ENCODE results near the gene UBTF. TPM values are rescaled to one million over a fixed set of nuclear protein-coding genes. Genes with fewer than 3 reads are reported as not detected.
A peak's percentile ranks its signal among the peaks of the same experiment; 100 is the strongest.

UBTF gene
- total and polyA plus RNA-seq, 9 of the 15 experiments (the other 6 are each of a cell fraction or from before 2014, with no cell fraction given) = 1.2 to 113 (median 83.6) TPM

GRCh38 chr17:44235583-44235936, 16.1 kb upstream of the UBTF start:
- H3K9me1 ChIP-seq (ENCODE audit: control insufficient read depth, insufficient read depth, low read length) = no peaks in the 10 kb centered on the region
- H3K36me3 ChIP-seq (ENCODE audit: control insufficient read depth, insufficient read depth, low read length) = no peaks in the 10 kb centered on the region
- no peak overlapping the region for H3K27ac ChIP-seq (ENCODE audit: extremely low read depth, low read depth, low read length)
- POLR2A ChIA-PET = interaction anchor here (0.6 kb wide), 1 partner anchor 85 kb away, joined by 3 read pairs; no protein-coding TSS in a partner anchor
- no peaks in the 10 kb centered on the region for H3K79me2 ChIP-seq (ENCODE audit: control insufficient read depth, insufficient read depth, low read length)
- 12% methylated on average over 5 of the region's 5 CpGs for WGBS (ENCODE audit: insufficient coverage, low coverage, missing lambda C conversion rate)
- no peak for FAIRE-seq
- in situ Hi-C loops (cut with MboI) (no loop called here), intact Hi-C loops (cut with micrococcal nuclease) (no loop called here)
- no peak for TF ChIP-seq PHF21A (IDR thresholded peaks at IDR 0.05; ENCODE audit: borderline replicate concordance, low read depth)
- no peak for TF ChIP-seq NFIX (CRISPR knock-in tag; IDR thresholded peaks at IDR 0.05; ENCODE audit: low read depth)
- TF ChIP-seq HDAC2 (IDR thresholded peaks at IDR 0.05) = no peak
- no peak for TF ChIP-seq CBFA2T3 (IDR thresholded peaks at IDR 0.05)
- no peak for TF ChIP-seq ZFP30 (CRISPR knock-in tag; IDR thresholded peaks at IDR 0.05; ENCODE audit: borderline replicate concordance)
- TF ChIP-seq, protein P1, sequence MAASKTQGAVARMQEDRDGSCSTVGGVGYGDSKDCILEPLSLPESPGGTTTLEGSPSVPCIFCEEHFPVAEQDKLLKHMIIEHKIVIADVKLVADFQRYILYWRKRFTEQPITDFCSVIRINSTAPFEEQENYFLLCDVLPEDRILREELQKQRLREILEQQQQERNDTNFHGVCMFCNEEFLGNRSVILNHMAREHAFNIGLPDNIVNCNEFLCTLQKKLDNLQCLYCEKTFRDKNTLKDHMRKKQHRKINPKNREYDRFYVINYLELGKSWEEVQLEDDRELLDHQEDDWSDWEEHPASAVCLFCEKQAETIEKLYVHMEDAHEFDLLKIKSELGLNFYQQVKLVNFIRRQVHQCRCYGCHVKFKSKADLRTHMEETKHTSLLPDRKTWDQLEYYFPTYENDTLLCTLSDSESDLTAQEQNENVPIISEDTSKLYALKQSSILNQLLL (CRISPR knock-in tag; IDR thresholded peaks at IDR 0.05; ENCODE audit: borderline replicate concordance) = no peak
- TF ChIP-seq NONO (IDR thresholded peaks at IDR 0.05; ENCODE audit: low read depth in 2 of 2, low read length in 1 of 2) = no peak
- no peak for TF ChIP-seq SP1 (CRISPR knock-in tag; IDR thresholded peaks at IDR 0.05)
- no peak for TF ChIP-seq XRCC5 (IDR thresholded peaks at IDR 0.05; ENCODE audit: low read depth, low read length)
- no peak for TF ChIP-seq TRIM25 (IDR thresholded peaks at IDR 0.05; ENCODE audit: borderline replicate concordance)
- TF ChIP-seq, protein P2, sequence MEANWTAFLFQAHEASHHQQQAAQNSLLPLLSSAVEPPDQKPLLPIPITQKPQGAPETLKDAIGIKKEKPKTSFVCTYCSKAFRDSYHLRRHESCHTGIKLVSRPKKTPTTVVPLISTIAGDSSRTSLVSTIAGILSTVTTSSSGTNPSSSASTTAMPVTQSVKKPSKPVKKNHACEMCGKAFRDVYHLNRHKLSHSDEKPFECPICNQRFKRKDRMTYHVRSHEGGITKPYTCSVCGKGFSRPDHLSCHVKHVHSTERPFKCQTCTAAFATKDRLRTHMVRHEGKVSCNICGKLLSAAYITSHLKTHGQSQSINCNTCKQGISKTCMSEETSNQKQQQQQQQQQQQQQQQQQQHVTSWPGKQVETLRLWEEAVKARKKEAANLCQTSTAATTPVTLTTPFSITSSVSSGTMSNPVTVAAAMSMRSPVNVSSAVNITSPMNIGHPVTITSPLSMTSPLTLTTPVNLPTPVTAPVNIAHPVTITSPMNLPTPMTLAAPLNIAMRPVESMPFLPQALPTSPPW (CRISPR knock-in tag; IDR thresholded peaks at IDR 0.05) = no peak
- TF ChIP-seq GATA2 (CRISPR knock-in tag; IDR thresholded peaks at IDR 0.05) = no peak
- no peak for TF ChIP-seq ZNF644 (tag; IDR thresholded peaks at IDR 0.05; ENCODE audit: low read depth)
- TF ChIP-seq ZNF583 (CRISPR knock-in tag; IDR thresholded peaks at IDR 0.05) = no peak
- no peak for TF ChIP-seq BRD4 (IDR thresholded peaks at IDR 0.05)
- ATAC-seq = peak; percentile 64; the same call in 1 of the 3 replicates
- no peak overlapping the region for H3K4me3 ChIP-seq
- BruUV-seq (replicated peaks) = no TSS peak
- no peak overlapping the region for H2AFZ ChIP-seq (ENCODE audit: low read depth, low read length)
- H3K9ac ChIP-seq (ENCODE audit: insufficient read depth in 1 of 2, low read depth in 2 of 2, low read length in 2 of 2) = no peak overlapping the region; a peak in 1 of 4 replicates
- DNase-seq (ENCODE audit: extremely low read depth in 1 of 4, low spot score in 3 of 4) = no peak
- no peak overlapping the region for H3K4me2 ChIP-seq (ENCODE audit: insufficient read depth, low read length)
- no peaks in the 10 kb centered on the region for H4K20me1 ChIP-seq (replicated peaks; ENCODE audit: control insufficient read depth, insufficient read depth, low read length)
- H3K4me1 ChIP-seq (replicated peaks in 1 of 2; ENCODE audit: control insufficient read depth in 2 of 2, insufficient read depth in 2 of 2, low read length in 2 of 2) = peaks cover 6 to 16% of the 10 kb centered on the region in 2 experiments; a peak in 2 of 5 replicates
- CTCF ChIA-PET (ENCODE audit: low intra/inter-chr PET ratio) = no interaction called here
- no peaks in the 10 kb centered on the region for H3K27me3 ChIP-seq (ENCODE audit: control insufficient read depth in 2 of 2, insufficient read depth in 2 of 2, low read length in 2 of 2)
- no peaks in the 10 kb centered on the region for H3K9me3 ChIP-seq (replicated peaks; ENCODE audit: control insufficient read depth, insufficient read depth, low read depth, low read length)

Measured in K562 (cell line).